ENCODE results near the gene SLC6A4. TPM values are rescaled to one million over a fixed set of nuclear protein-coding genes. Genes with fewer than 3 reads are reported as not detected.

The SLC6A4 gene
- polyA plus RNA-seq, 3 donors, result not detected

- H4K20me1 ChIP-seq (ENCODE audit: insufficient read depth, low read length), result no peaks in the 10 kb centered on the region
- no peaks in the 10 kb centered on the region for H3K9me3 Mint-ChIP-seq
- no peak overlapping the region for H3K9ac ChIP-seq (ENCODE audit: insufficient read depth, low read length, poor library complexity, severe bottlenecking)
- no peaks in the 10 kb centered on the region for H3K9me3 ChIP-seq (replicated peaks in 1 of 2; ENCODE audit: control insufficient read depth in 1 of 2, insufficient read depth in 1 of 2, low read length in 2 of 2)
- intact Hi-C loops (cut with micrococcal nuclease), result no loop called here
- H3K4me1 ChIP-seq (ENCODE audit: control insufficient read depth in 1 of 2, insufficient read depth in 2 of 2, low read length in 2 of 2), result no peaks in the 10 kb centered on the region
- no peak overlapping the region for H3K27ac ChIP-seq (ENCODE audit: low read depth in 1 of 2, low read length in 2 of 2)
- no peak overlapping the region for H3K4me2 ChIP-seq (replicated peaks; ENCODE audit: extremely low read depth, low read length, poor library complexity, severe bottlenecking)
- H3K4me3 ChIP-seq (replicated peaks in 1 of 3; ENCODE audit: low read depth in 2 of 3, low read length in 3 of 3), result no peak overlapping the region
- TF ChIP-seq CTCF (IDR thresholded peaks at IDR 0.05), result no peak
- no peaks in the 10 kb centered on the region for H3K27me3 Mint-ChIP-seq (ENCODE audit: low read depth in 3 of 3)
- WGBS (ENCODE audit: insufficient coverage), result no CpG with 5 or more reads among the region's 2 CpGs
- no peaks in the 10 kb centered on the region for H3K79me2 ChIP-seq (ENCODE audit: insufficient read depth, low read length)
- no peak for DNase-seq
- no peaks in the 10 kb centered on the region for H3K27me3 ChIP-seq (ENCODE audit: control insufficient read depth in 2 of 2, insufficient read depth in 2 of 2, low read length in 2 of 2)
- H2AFZ ChIP-seq (ENCODE audit: insufficient read depth, low read depth, low read length, poor library complexity, severe bottlenecking), result no peak overlapping the region
- peaks cover 54 to 63% of the 10 kb centered on the region in 2 donors for H3K36me3 Mint-ChIP-seq
- H3K36me3 ChIP-seq (replicated peaks in 1 of 2; ENCODE audit: control insufficient read depth in 1 of 2, insufficient read depth in 2 of 2, low read length in 2 of 2), result peaks cover 50 to 82% of the 10 kb centered on the region in 2 donors
- no peak overlapping the region for H3K4me3 Mint-ChIP-seq
- no peaks in the 10 kb centered on the region for H3K4me1 Mint-ChIP-seq
- no peak overlapping the region for H3K27ac Mint-ChIP-seq
Observed at GRCh38 chr17:30173649-30174048, 61.8 kb downstream of the SLC6A4 start.

- H3K36me3 Mint-ChIP-seq, result peaks cover 45 to 54% of the 10 kb centered on the region in 2 donors
- Histone ChIP-seq H2AFZ (ENCODE audit: insufficient read depth, low read depth, low read length, poor library complexity, severe bottlenecking) (no peak overlapping the region), H3K4me3 (replicated peaks in 1 of 3; ENCODE audit: low read depth in 2 of 3, low read length in 3 of 3) (no peak overlapping the region), H3K9me3 (replicated peaks in 1 of 2; ENCODE audit: control insufficient read depth in 1 of 2, insufficient read depth in 1 of 2, low read length in 2 of 2) (no peaks in the 10 kb centered on the region), H3K9ac (ENCODE audit: insufficient read depth, low read length, poor library complexity, severe bottlenecking) (no peak overlapping the region), H3K79me2 (ENCODE audit: insufficient read depth, low read length) (no peaks in the 10 kb centered on the region), H3K27ac (ENCODE audit: low read depth in 1 of 2, low read length in 2 of 2) (no peak overlapping the region), H3K36me3 (replicated peaks in 1 of 2; ENCODE audit: control insufficient read depth in 1 of 2, insufficient read depth in 2 of 2, low read length in 2 of 2) (peaks cover 41 to 72% of the 10 kb centered on the region in 2 donors), H4K20me1 (ENCODE audit: insufficient read depth, low read length) (no peaks in the 10 kb centered on the region), H3K4me2 (replicated peaks; ENCODE audit: extremely low read depth, low read length, poor library complexity, severe bottlenecking) (no peak overlapping the region), H3K27me3 (ENCODE audit: control insufficient read depth in 2 of 2, insufficient read depth in 2 of 2, low read length in 2 of 2) (no peaks in the 10 kb centered on the region), H3K4me1 (ENCODE audit: control insufficient read depth in 1 of 2, insufficient read depth in 2 of 2, low read length in 2 of 2) (no peaks in the 10 kb centered on the region)
- TF ChIP-seq CTCF (IDR thresholded peaks at IDR 0.05), result no peak
- DNase-seq, result no peak
- WGBS (ENCODE audit: insufficient coverage), result 100% methylated on average over 1 of the region's 1 CpG
- H3K4me1 Mint-ChIP-seq, result no peaks in the 10 kb centered on the region
- no peak overlapping the region for H3K4me3 Mint-ChIP-seq
- H3K27me3 Mint-ChIP-seq (ENCODE audit: low read depth in 3 of 3), result no peaks in the 10 kb centered on the region
- intact Hi-C loops (cut with micrococcal nuclease), result no loop called here
- no peaks in the 10 kb centered on the region for H3K9me3 Mint-ChIP-seq
- H3K27ac Mint-ChIP-seq, result no peak overlapping the region
Observed at GRCh38 chr17:30172560-30172959, 62.9 kb downstream of the SLC6A4 start.

Measured in CD14-positive monocyte (primary cell).